Mesenchymal stem cell (in vitro differentiated cells and primary cell): ENCODE results near the gene LRRTM1. TPM values are rescaled to one million over a fixed set of nuclear protein-coding genes. Genes with fewer than 3 reads are reported as not detected.

Source experiments
- DNase-seq: peaks from one replicate; pipeline ENCODE4 v3.0.0-alpha.2; 2013
- H2AFZ ChIP-seq: one replicate; pipeline ENCODE4 v1.6.1; 2013; ENCODE audit warnings: low read depth, mild to moderate bottlenecking, control low read depth, inconsistent platforms, low read length, moderate library complexity
- H2AK5ac ChIP-seq: 2 replicates; pipeline ENCODE4 v1.6.1; 2013; ENCODE audit warnings: low read length, moderate library complexity, mild to moderate bottlenecking, inconsistent platforms; ENCODE audit not compliant: severe bottlenecking
- H2BK120ac ChIP-seq: one replicate; pipeline ENCODE4 v1.6.1; 2013; ENCODE audit warnings: low read depth, mild to moderate bottlenecking, inconsistent platforms, low read length, moderate library complexity
- H2BK12ac ChIP-seq, 2 experiments: one replicate each; pipeline ENCODE4 v1.6.1; 2013; ENCODE audit warnings: inconsistent platforms in 2 of 2, low read length in 2 of 2, mild to moderate bottlenecking in 2 of 2, moderate library complexity in 2 of 2, control low read depth in 1 of 2
- H2BK15ac ChIP-seq: one replicate; pipeline ENCODE4 v1.6.1; 2013; ENCODE audit warnings: mild to moderate bottlenecking, low read depth, inconsistent platforms; ENCODE audit not compliant: poor library complexity, severe bottlenecking
- H2BK5ac ChIP-seq: 2 replicates; pipeline ENCODE4 v1.6.1; 2013; ENCODE audit warnings: low read depth, mild to moderate bottlenecking, low read length, control low read depth, inconsistent platforms; ENCODE audit not compliant: poor library complexity, severe bottlenecking
- H3K14ac ChIP-seq, 2 experiments: one replicate each; pipeline ENCODE4 v1.6.1; 2013; ENCODE audit warnings: inconsistent platforms in 2 of 2, low read length in 2 of 2, control low read depth in 1 of 2, mild to moderate bottlenecking in 1 of 2, moderate library complexity in 1 of 2
- H3K18ac ChIP-seq, 2 experiments: one replicate each; pipeline ENCODE4 v1.6.1; 2013; ENCODE audit warnings: inconsistent platforms in 2 of 2, low read length in 2 of 2, control low read depth in 1 of 2, low read depth in 1 of 2, mild to moderate bottlenecking in 1 of 2
- H3K23ac ChIP-seq, 2 experiments: one replicate each; pipeline ENCODE4 v1.6.1; 2013; ENCODE audit warnings: inconsistent platforms in 2 of 2, low read length in 2 of 2, mild to moderate bottlenecking in 2 of 2, moderate library complexity in 2 of 2, control low read depth in 1 of 2
- H3K27ac ChIP-seq: 2 replicates; pipeline ENCODE4 v1.5.1; 2013; ENCODE audit warnings: mild to moderate bottlenecking, moderate library complexity, low read length, control low read depth, inconsistent platforms; ENCODE audit not compliant: poor library complexity, severe bottlenecking
- H3K27me3 ChIP-seq, 2 experiments: 2 replicates each; pipeline versions ENCODE4 v1.6.1 to v1.7.0; 2013; ENCODE audit warnings: low read length in 2 of 2, mild to moderate bottlenecking in 2 of 2, moderate library complexity in 2 of 2, control low read depth in 1 of 2, inconsistent platforms in 1 of 2; ENCODE audit not compliant: control insufficient read depth in 1 of 2, insufficient read depth in 1 of 2
- H3K36me3 ChIP-seq, 2 experiments: 2 replicates each; pipeline versions ENCODE4 v1.6.1 to v1.7.0; 2013; ENCODE audit warnings: low read length in 2 of 2, control low read depth in 1 of 2, inconsistent platforms in 1 of 2, low read depth in 1 of 2, mild to moderate bottlenecking in 1 of 2; ENCODE audit not compliant: insufficient read depth in 2 of 2, control insufficient read depth in 1 of 2
- H3K4ac ChIP-seq, 2 experiments: one replicate each; pipeline ENCODE4 v1.6.1; 2013; ENCODE audit warnings: inconsistent platforms in 2 of 2, low read length in 2 of 2, mild to moderate bottlenecking in 2 of 2, moderate library complexity in 2 of 2, control low read depth in 1 of 2, low read depth in 1 of 2
- H3K4me1 ChIP-seq: 2 replicates; pipeline ENCODE4 v1.6.1; 2013; ENCODE audit warnings: low read depth, low read length, control low read depth; ENCODE audit not compliant: control insufficient read depth, insufficient read depth
- H3K4me2 ChIP-seq: 2 replicates; pipeline ENCODE4 v1.6.1; 2013; ENCODE audit warnings: low read length, mild to moderate bottlenecking, inconsistent platforms; ENCODE audit not compliant: poor library complexity, severe bottlenecking
- H3K4me3 ChIP-seq, 2 experiments: 2 replicates each; pipeline versions ENCODE4 v1.5.1 to v1.7.0; 2013; ENCODE audit warnings: low read length in 2 of 2, mild to moderate bottlenecking in 2 of 2, control low read depth in 1 of 2, low read depth in 1 of 2; ENCODE audit not compliant: insufficient read depth in 1 of 2
- H3K79me1 ChIP-seq: replicated peaks from 2 replicates; pipeline ENCODE4 v1.6.1; 2013; ENCODE audit warnings: mild to moderate bottlenecking, control low read depth, low read length, inconsistent platforms; ENCODE audit not compliant: poor library complexity, severe bottlenecking
- H3K9ac ChIP-seq: 2 replicates; pipeline ENCODE4 v1.7.0; 2013; ENCODE audit warnings: mild to moderate bottlenecking, low read length, moderate library complexity
- H3K9me3 ChIP-seq: 2 replicates; pipeline ENCODE4 v1.7.0; 2013; ENCODE audit warnings: mild to moderate bottlenecking, low read length; ENCODE audit not compliant: control insufficient read depth
- H4K8ac ChIP-seq: one replicate; pipeline ENCODE4 v1.6.1; 2013; ENCODE audit warnings: inconsistent platforms, mild to moderate bottlenecking, low read length, moderate library complexity
- H4K91ac ChIP-seq: one replicate; pipeline ENCODE4 v1.6.1; 2013; ENCODE audit warnings: mild to moderate bottlenecking, low read length, inconsistent platforms
- WGBS: methylation state at CpG from one replicate; pipeline ENCODE4 v1.1.7; 2013; ENCODE audit warnings: mixed read lengths; 5-methylcytosine and 5-hydroxymethylcytosine counted together
- polyA plus RNA-seq, 2 experiments: library from polyadenylated mRNA; stranded (reverse); fragments of 200-250 nt; gene quantifications; one replicate each; pipeline ENCODE4 v1.2.3, GENCODE V29; 2013

The LRRTM1 gene
- polyA plus RNA-seq (2013, experiment 1 of 2), result 0.32 TPM
- polyA plus RNA-seq (2013, experiment 2 of 2), result 0.38 TPM

GRCh38 chr2:80303909-80304837, at the start of gene LRRTM1:
LRRTM1 (minus strand) TSS chr2:80304752; CDS start chr2:80303819, 933 bp downstream.
- Histone ChIP-seq H3K79me1 (no peaks in the 10 kb centered on the region), H2AFZ (peak within 1 kb of the TSS; percentile 95), H3K36me3 (no peaks in the 10 kb centered on the region), H3K4ac (no peak within 1 kb of the TSS), H4K91ac (no peak within 1 kb of the TSS), H3K27ac (no peak within 1 kb of the TSS), H2BK5ac (no peak within 1 kb of the TSS), H3K9ac (peak within 1 kb of the TSS; percentile 12), H3K4me2 (peak within 1 kb of the TSS; percentile 63), H2AK5ac (no peak within 1 kb of the TSS), H2BK120ac (no peak within 1 kb of the TSS), H3K23ac (peak within 1 kb of the TSS in 1 of 2 experiments; percentile 43), H2BK12ac (no peak within 1 kb of the TSS), H3K14ac (no peak within 1 kb of the TSS), H3K27me3 (peaks cover 39 to 60% of the 10 kb centered on the region in 2 experiments), H3K4me1 (peaks cover 5% of the 10 kb centered on the region), H3K9me3 (no peaks in the 10 kb centered on the region), H3K4me3 (peak within 1 kb of the TSS in 1 of 2 experiments; percentile 82), H2BK15ac (no peak within 1 kb of the TSS), H4K8ac (no peak within 1 kb of the TSS), H3K18ac (no peak within 1 kb of the TSS)
- WGBS, result under 1% methylated on average over 35 of the region's 64 CpGs
- peak; percentile 21 for DNase-seq

GRCh38 chr2:80351231-80351630, 46.7 kb upstream of the LRRTM1 start:
- H3K14ac ChIP-seq, result no peak overlapping the region
- H2BK120ac ChIP-seq, result no peak overlapping the region
- H2BK15ac ChIP-seq, result no peak overlapping the region
- no peak overlapping the region for H3K18ac ChIP-seq
- no peak overlapping the region for H3K23ac ChIP-seq
- no peak overlapping the region for H3K4me2 ChIP-seq
- H3K79me1 ChIP-seq, result no peaks in the 10 kb centered on the region
- no peak overlapping the region for H3K4ac ChIP-seq
- H4K91ac ChIP-seq, result no peak overlapping the region
- no peak overlapping the region for H3K27ac ChIP-seq
- peaks cover 0 to 6% of the 10 kb centered on the region in 2 experiments for H3K27me3 ChIP-seq
- H2BK12ac ChIP-seq, result no peak overlapping the region
- H3K4me1 ChIP-seq, result no peaks in the 10 kb centered on the region
- no peaks in the 10 kb centered on the region for H3K9me3 ChIP-seq
- H3K4me3 ChIP-seq, result no peak overlapping the region
- H3K9ac ChIP-seq, result no peak overlapping the region
- no peaks in the 10 kb centered on the region for H3K36me3 ChIP-seq
- no peak overlapping the region for H4K8ac ChIP-seq
- DNase-seq, result no peak
- no peak overlapping the region for H2AK5ac ChIP-seq
- no peak overlapping the region for H2AFZ ChIP-seq
- 71% methylated on average over 3 of the region's 3 CpGs for WGBS
- no peak overlapping the region for H2BK5ac ChIP-seq

- H3K9ac ChIP-seq, result no peak overlapping the region
- DNase-seq, result no peak
- no peak overlapping the region for H3K4ac ChIP-seq
- no peaks in the 10 kb centered on the region for H3K4me1 ChIP-seq
- no peaks in the 10 kb centered on the region for H3K36me3 ChIP-seq
- H3K27ac ChIP-seq, result no peak overlapping the region
- no peak overlapping the region for H2BK5ac ChIP-seq
- no peaks in the 10 kb centered on the region for H3K9me3 ChIP-seq
- H3K27me3 ChIP-seq, result peaks cover 0 to 6% of the 10 kb centered on the region in 2 experiments
- no peak overlapping the region for H2AK5ac ChIP-seq
- H4K91ac ChIP-seq, result no peak overlapping the region
- no peak overlapping the region for H3K4me2 ChIP-seq
- no peak overlapping the region for H3K23ac ChIP-seq
- H2BK12ac ChIP-seq, result no peak overlapping the region
- H3K79me1 ChIP-seq, result no peaks in the 10 kb centered on the region
- H2BK120ac ChIP-seq, result no peak overlapping the region
- H3K4me3 ChIP-seq, result no peak overlapping the region
- no peak overlapping the region for H2BK15ac ChIP-seq
- H3K14ac ChIP-seq, result no peak overlapping the region
- no peak overlapping the region for H2AFZ ChIP-seq
- H3K18ac ChIP-seq, result no peak overlapping the region
- H4K8ac ChIP-seq, result no peak overlapping the region
These were observed 44.4 kb upstream of the LRRTM1 start for GRCh38 chr2:80348953-80349352.

GRCh38 chr2:80348078-80348477, 43.5 kb upstream of the LRRTM1 start:
- DNase-seq, result no peak

More at GRCh38 chr2:80348078-80348477, 43.5 kb upstream of the LRRTM1 start:
- Histone ChIP-seq H3K23ac (no peak overlapping the region), H2BK12ac (no peak overlapping the region), H3K27me3 (peaks cover 0 to 6% of the 10 kb centered on the region in 2 experiments), H2BK120ac (no peak overlapping the region), H3K36me3 (no peaks in the 10 kb centered on the region), H2AFZ (no peak overlapping the region), H3K27ac (no peak overlapping the region), H3K4me3 (no peak overlapping the region), H3K79me1 (no peaks in the 10 kb centered on the region), H3K14ac (no peak overlapping the region), H2AK5ac (no peak overlapping the region), H2BK15ac (no peak overlapping the region), H3K4me2 (no peak overlapping the region), H3K18ac (no peak overlapping the region), H3K9ac (no peak overlapping the region), H3K9me3 (no peaks in the 10 kb centered on the region), H3K4me1 (no peaks in the 10 kb centered on the region), H4K91ac (no peak overlapping the region), H2BK5ac (no peak overlapping the region), H4K8ac (no peak overlapping the region), H3K4ac (no peak overlapping the region)
- 100% methylated on average over 1 of the region's 1 CpG for WGBS
